SJCRH30 (cell line): ENCODE measurements around the gene FRMPD3. TPM values are rescaled to one million over a fixed set of nuclear protein-coding genes. Genes with fewer than 3 reads are reported as not detected.

Experiments used
- total RNA-seq: library from RNA; depleted of rRNA; stranded (reverse); fragments of >200 nt; shearing (Covaris generic); gene quantifications from 2 replicates; pipeline ENCODE4 v1.2.3, GENCODE V29; 2014; rRNA removed

The FRMPD3 gene
- total RNA-seq, 1 experiment from 2014 or later, result 0.04 TPM

Other genes with a start within 250 kb of the FRMPD3 start
- gene NUP62CL, start 243.2 kb upstream of the FRMPD3 start, total RNA-seq, result not detected in 2 replicates
- not detected in 2 replicates for gene DNAAF6, start 243.0 kb upstream of the FRMPD3 start, total RNA-seq
- gene PRPS1, start 178.9 kb downstream of the FRMPD3 start, total RNA-seq, result 68.5 and 69.7 TPM in 2 replicates